ENCODE data around the gene CRMP1. TPM values are rescaled to one million over a fixed set of nuclear protein-coding genes. Genes with fewer than 3 reads are reported as not detected.

CRMP1 gene
- total and polyA plus RNA-seq, 2 donors (not counting 3 experiments of a cell fraction or from before 2014, with no cell fraction given): 0.06 TPM; not detected in 1

GRCh38 chr4:5899396-5899795, 6.5 kb upstream of the CRMP1 start:
- H3K9me3 ChIP-seq (replicated peaks; ENCODE audit: control insufficient read depth, insufficient read depth, low read length): no peaks in the 10 kb centered on the region
- TF ChIP-seq POLR2A (IDR thresholded peaks at IDR 0.05; ENCODE audit: low read depth, low read length) (no peak), EZH2 (IDR thresholded peaks at IDR 0.05; ENCODE audit: borderline replicate concordance, low read depth, low read length, severe bottlenecking) (no peak), POLR2AphosphoS5 (IDR thresholded peaks at IDR 0.05; ENCODE audit: insufficient read depth, low read depth, low read length) (no peak), GATA2 (IDR thresholded peaks at IDR 0.05; ENCODE audit: insufficient read depth, insufficient read length, low read depth, low read length) (no peak), FOS (IDR thresholded peaks at IDR 0.05; ENCODE audit: borderline replicate concordance, insufficient read depth, low read length) (no peak), CTCF (IDR thresholded peaks at IDR 0.05; ENCODE audit: extremely low read depth in 1 of 2, insufficient read depth in 1 of 2, low read depth in 1 of 2, low read length in 2 of 2) (no peak), MAX (IDR thresholded peaks at IDR 0.05; ENCODE audit: insufficient read depth, insufficient read length) (no peak), JUN (IDR thresholded peaks at IDR 0.05; ENCODE audit: borderline replicate concordance, insufficient read depth, insufficient read length, low read depth) (no peak), MYC (IDR thresholded peaks at IDR 0.05; ENCODE audit: low read depth, low read length) (no peak)
- no peaks in the 10 kb centered on the region for H3K36me3 ChIP-seq (ENCODE audit: control insufficient read depth in 2 of 2, extremely low read depth in 1 of 2, insufficient read depth in 2 of 2, low read length in 2 of 2)
- ChIA-PET CTCF (no interaction called here), POLR2A (no interaction called here)
- no peak for DNase-seq (ENCODE audit: low read depth, low spot score)
- H3K9ac ChIP-seq (replicated peaks; ENCODE audit: extremely low read depth, insufficient read depth, low read length): no peak overlapping the region
- intact Hi-C loops (cut with micrococcal nuclease) (loop anchor here (5.0 kb wide), 1 partner anchor 1398 kb away; no protein-coding TSS in a partner anchor), dilution Hi-C loops (cut with MboI; ENCODE audit: extremely low pct_ligation_motif_present, low sequenced_read_pairs) (no loop called here)
- no peak overlapping the region for H3K27ac ChIP-seq (ENCODE audit: insufficient read depth, low read depth, low read length)
- no peaks in the 10 kb centered on the region for H3K79me2 ChIP-seq (ENCODE audit: control insufficient read depth, insufficient read depth, low read length)
- no peak overlapping the region for H2AFZ ChIP-seq (ENCODE audit: low read depth, low read length)
- no peak for FAIRE-seq
- H4K20me1 ChIP-seq (replicated peaks; ENCODE audit: control insufficient read depth, extremely low read depth, insufficient read depth, low read length): no peaks in the 10 kb centered on the region
- peaks cover 0 to 2% of the 10 kb centered on the region in 2 experiments for H3K27me3 ChIP-seq (ENCODE audit: control insufficient read depth in 2 of 2, insufficient read depth in 2 of 2, low read length in 2 of 2)
- H3K9me1 ChIP-seq (replicated peaks; ENCODE audit: control insufficient read depth, extremely low read depth, insufficient read depth, low read length): no peaks in the 10 kb centered on the region
- H3K4me3 ChIP-seq (replicated peaks in 1 of 3; ENCODE audit: insufficient read depth in 1 of 3, low read depth in 1 of 3, low read length in 3 of 3): no peak overlapping the region
- no peaks in the 10 kb centered on the region for H3K4me1 ChIP-seq (ENCODE audit: control insufficient read depth, extremely low read depth, insufficient read depth, low read length)
- BruUV-seq (replicated peaks): no TSS peak
- no peak overlapping the region for H3K4me2 ChIP-seq (ENCODE audit: insufficient read depth, low read length)
